IMR-90 (cell line): ENCODE data around the gene RSPH9. TPM values are rescaled to one million over a fixed set of nuclear protein-coding genes. Genes with fewer than 3 reads are reported as not detected.

Source experiments
- ATAC-seq: fragments of 200-7000 bp; cut with Tn5 transposase; 2 replicates; pipeline ENCODE4 v1.9.1; 2020; ENCODE audit warnings: low read depth, mild to moderate bottlenecking, moderate library complexity
- BruUV-seq: library from RNA; stranded (reverse); fragments of 400-500 nt; replicated peaks from 2 replicates; lab custom pipeline; 2021; lab: Mats Ljungman, UMichigan
- CTCF ChIA-PET: fragments of 300-600 bp; formaldehyde crosslinking; extraction: SDS; loops from one replicate; lab custom pipeline; 2021; ENCODE audit warnings: antibody characterized with exemption; lab: Yijun Ruan, JAX
- POLR2A ChIA-PET: fragments of 300-600 bp; sonication (Branson Sonifier 250); formaldehyde crosslinking; loops from one replicate; lab custom pipeline; 2022; ENCODE audit warnings: antibody characterized with exemption; ENCODE audit not compliant: unreplicated experiment; lab: Charles Lee
- DNase-seq: peaks from one replicate; pipeline ENCODE4 v3.0.0; 2013
- H2AFZ ChIP-seq: replicated peaks from 2 replicates; pipeline ENCODE3; 2013; ENCODE audit warnings: low read length, mild to moderate bottlenecking; ENCODE audit not compliant: poor library complexity
- H2AK5ac ChIP-seq: 2 replicates; pipeline ENCODE4 v1.6.1; 2013; ENCODE audit warnings: low read depth, low read length, inconsistent platforms
- H2AK9ac ChIP-seq: replicated peaks from 2 replicates; pipeline ENCODE3; 2013; ENCODE audit warnings: mild to moderate bottlenecking, low read depth, low read length, moderate library complexity; ENCODE audit not compliant: poor library complexity
- H2BK120ac ChIP-seq: 2 replicates; pipeline ENCODE4 v1.6.1; 2013; ENCODE audit warnings: low read depth, low read length, inconsistent platforms
- H2BK15ac ChIP-seq: 3 replicates; pipeline ENCODE4 v1.6.1; 2013; ENCODE audit warnings: low read depth, low read length, inconsistent platforms
- H2BK20ac ChIP-seq: 2 replicates; pipeline ENCODE4 v1.6.1; 2013; ENCODE audit warnings: low read depth, mild to moderate bottlenecking, inconsistent platforms, low read length, moderate library complexity
- H2BK5ac ChIP-seq: 2 replicates; pipeline ENCODE4 v1.6.1; 2013; ENCODE audit warnings: mild to moderate bottlenecking, low read depth, low read length, inconsistent platforms; ENCODE audit not compliant: poor library complexity, severe bottlenecking
- H3K14ac ChIP-seq: replicated peaks from 2 replicates; pipeline ENCODE4 v1.6.1; 2013; ENCODE audit warnings: low read depth, low read length, inconsistent platforms
- H3K18ac ChIP-seq: 2 replicates; pipeline ENCODE4 v1.6.1; 2013; ENCODE audit warnings: low read depth, low read length, control low read depth
- H3K23ac ChIP-seq: 2 replicates; pipeline ENCODE4 v1.6.1; 2013; ENCODE audit warnings: low read depth, low read length, inconsistent platforms
- H3K27ac ChIP-seq: 2 replicates; pipeline ENCODE4 v1.5.1; 2013; ENCODE audit warnings: mild to moderate bottlenecking, control low read depth, low read length; ENCODE audit not compliant: insufficient read depth
- H3K27me3 ChIP-seq: 2 replicates; pipeline ENCODE4 v1.6.1; 2013; ENCODE audit warnings: low read length; ENCODE audit not compliant: control insufficient read depth, insufficient read depth
- H3K36me3 ChIP-seq: 2 replicates; pipeline ENCODE4 v1.6.1; 2013; ENCODE audit warnings: low read length, mixed read lengths; ENCODE audit not compliant: control insufficient read depth, insufficient read depth
- H3K4ac ChIP-seq: 2 replicates; pipeline ENCODE4 v1.6.1; 2013; ENCODE audit warnings: low read depth, low read length, inconsistent platforms
- H3K4me1 ChIP-seq: 2 replicates; pipeline ENCODE4 v1.6.1; 2013; ENCODE audit warnings: low read length, mixed read lengths; ENCODE audit not compliant: control insufficient read depth, insufficient read depth
- H3K4me2 ChIP-seq: 2 replicates; pipeline ENCODE4 v1.6.1; 2013; ENCODE audit warnings: low read depth, mild to moderate bottlenecking, control low read depth, low read length, moderate library complexity
- H3K4me3 ChIP-seq: 2 replicates; pipeline ENCODE4 v1.5.1; 2013; ENCODE audit warnings: low read depth, mild to moderate bottlenecking, control low read depth, low read length, moderate library complexity; ENCODE audit not compliant: insufficient read depth
- H3K56ac ChIP-seq: 2 replicates; pipeline ENCODE4 v1.6.1; 2013; ENCODE audit warnings: low read length, inconsistent platforms; ENCODE audit not compliant: insufficient read depth; ENCODE audit errors: extremely low read depth
- H3K79me1 ChIP-seq, 2 experiments: 2 replicates each; pipeline ENCODE4 v1.6.1; 2013; ENCODE audit warnings: low read length in 2 of 2, inconsistent platforms in 1 of 2, low read depth in 1 of 2
- H3K9ac ChIP-seq: 2 replicates; pipeline ENCODE4 v1.6.1; 2013; ENCODE audit warnings: low read depth, low read length, control low read depth
- H3K9me1 ChIP-seq: 2 replicates; pipeline ENCODE4 v1.6.1; 2013; ENCODE audit warnings: low read length, inconsistent platforms; ENCODE audit not compliant: insufficient read depth
- H3K9me3 ChIP-seq: 2 replicates; pipeline ENCODE4 v1.6.1; 2013; ENCODE audit warnings: low read length; ENCODE audit not compliant: control insufficient read depth, insufficient read depth
- H4K20me1 ChIP-seq: 2 replicates; pipeline ENCODE4 v1.6.1; 2013; ENCODE audit warnings: low read length, inconsistent platforms; ENCODE audit not compliant: insufficient read depth
- H4K5ac ChIP-seq: 2 replicates; pipeline ENCODE4 v1.6.1; 2013; ENCODE audit warnings: mild to moderate bottlenecking, low read depth, low read length, control low read depth
- H4K8ac ChIP-seq, 2 experiments: 2 replicates each; pipeline ENCODE4 v1.6.1; 2013; ENCODE audit warnings: low read depth in 2 of 2, low read length in 2 of 2, control low read depth in 1 of 2, inconsistent platforms in 1 of 2
- H4K91ac ChIP-seq: 2 replicates; pipeline ENCODE4 v1.6.1; 2013; ENCODE audit warnings: low read depth, low read length, inconsistent platforms; ENCODE audit not compliant: insufficient read depth
- BHLHE40 ChIP-seq: fragments of 150-350 bp; IDR thresholded peaks from 2 replicates; pipeline ENCODE4 v1.6.1; 2016; ENCODE audit warnings: mild to moderate bottlenecking, low read depth, low read length
- FOS ChIP-seq: fragments of 150-350 bp; IDR thresholded peaks from 2 replicates; pipeline ENCODE4 v1.6.1; 2016; ENCODE audit warnings: low read depth, low read length
- MXI1 ChIP-seq: IDR thresholded peaks from 2 replicates; pipeline ENCODE4 v1.6.1; 2012; ENCODE audit warnings: low read depth, mild to moderate bottlenecking, low read length, moderate library complexity, borderline replicate concordance
- POLR2A ChIP-seq: IDR thresholded peaks from 2 replicates; pipeline ENCODE4 v1.6.1; 2012; ENCODE audit warnings: mild to moderate bottlenecking, low read depth, low read length
- RCOR1 ChIP-seq: IDR thresholded peaks from 2 replicates; pipeline ENCODE4 v1.6.1; 2012; ENCODE audit warnings: mild to moderate bottlenecking, low read length, improper control_type of control experiment; ENCODE audit not compliant: insufficient replicate concordance
- WGBS, 2 experiments: methylation state at CpG; one replicate each; pipeline versions ENCODE4 v1.1.5 to v1.1.7; 2013; ENCODE audit warnings: missing lambda C conversion rate in 2 of 2; ENCODE audit not compliant: insufficient read length in 1 of 2; ENCODE audit errors: extremely low coverage in 2 of 2; 5-methylcytosine and 5-hydroxymethylcytosine counted together
- dilution Hi-C: fragments of 300-500 bp; cut with HindIII; formaldehyde crosslinking; loops from one replicate; pipeline ENCODE4 v1.14.3; 2018; ENCODE audit warnings: low sequenced_read_pairs; ENCODE audit not compliant: unreplicated experiment
- in situ Hi-C: fragments of 300-500 bp; cut with MboI; formaldehyde crosslinking; loops from 3 replicates; pipeline ENCODE4 v1.14.3; 2019; ENCODE audit warnings: low sequenced_read_pairs, inconsistent platforms, mixed read lengths
- intact Hi-C: fragments of 100-400 bp; cut with micrococcal nuclease; formaldehyde crosslinking; loops from 2 replicates; pipeline ENCODE4 v1.10.0; 2022
- polyA plus RNA-seq, 3 experiments: library from polyadenylated mRNA; depleted of rRNA; stranded (reverse); fragments of >200 nt; gene quantifications; 2 replicates each; pipeline ENCODE4 v1.2.3, GENCODE V29; 2012; ENCODE audit warnings: low replicate concordance in 1 of 3
- total RNA-seq: library from RNA; depleted of rRNA; stranded (reverse); fragments of >200 nt; gene quantifications from 2 replicates; pipeline ENCODE4 v1.2.3, GENCODE V29; 2012
- TF ChIP-seq, protein P1 (sequence below): fragments of 150-350 bp; IDR thresholded peaks from 2 replicates; pipeline ENCODE4 v1.6.1; 2017; ENCODE audit warnings: mild to moderate bottlenecking, antibody characterized with exemption, low read length, low read depth
- TF ChIP-seq, protein P2 (sequence below): conservative IDR thresholded peaks from 2 replicates; pipeline ENCODE4 v1.5.1; 2012; ENCODE audit warnings: mild to moderate bottlenecking, low read depth, low read length, improper control_type of control experiment
- TF ChIP-seq, protein P3 (sequence below): fragments of 150-350 bp; IDR thresholded peaks from 2 replicates; pipeline ENCODE4 v1.6.1; 2016; ENCODE audit warnings: low read depth, mild to moderate bottlenecking, low read length, moderate library complexity, borderline replicate concordance

RSPH9 gene
- total and polyA plus RNA-seq, 2 of the 4 experiments (the other 2 are of a cell fraction) = 0.18 to 0.21 TPM

DNA sequence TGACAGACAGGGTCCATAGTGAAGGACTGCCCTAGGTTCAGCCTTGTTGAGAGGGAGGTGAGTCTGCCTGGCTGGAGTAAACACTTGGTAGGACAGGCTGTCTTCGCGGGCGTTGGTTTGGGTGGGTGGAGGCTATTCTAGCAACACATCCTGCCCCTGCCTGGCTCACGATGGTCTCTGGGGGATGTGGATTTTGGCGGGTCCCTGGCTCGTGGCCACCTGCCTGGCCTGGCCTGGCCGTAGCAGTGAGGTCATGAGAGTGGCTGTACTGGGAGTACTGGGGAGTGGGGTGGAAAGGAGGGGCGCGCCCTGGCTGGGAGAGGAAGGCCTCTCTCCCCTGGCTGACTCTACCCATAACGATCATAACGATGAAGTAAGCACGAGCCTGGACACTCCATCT lies 73.0 kb downstream of the RSPH9 start:
- H3K56ac ChIP-seq = no peak overlapping the region
- H3K18ac ChIP-seq = no peak overlapping the region
- H3K23ac ChIP-seq = no peak overlapping the region
- no peak overlapping the region for H3K4me3 ChIP-seq
- H2BK120ac ChIP-seq = no peak overlapping the region
- peaks cover 4% of the 10 kb centered on the region; the same call in 1 of the 2 replicates for H3K4me1 ChIP-seq
- H2AFZ ChIP-seq = no peak overlapping the region
- BruUV-seq = no TSS peak
- H3K9me3 ChIP-seq = no peaks in the 10 kb centered on the region
- DNase-seq = no peak
- in situ Hi-C loops = no loop called here
- no peak overlapping the region for H3K14ac ChIP-seq
- H4K8ac ChIP-seq = no peak overlapping the region
- H2BK5ac ChIP-seq = no peak overlapping the region
- ATAC-seq = no peak
- peaks cover 2% of the 10 kb centered on the region; the same call in 1 of the 2 replicates for H3K9me1 ChIP-seq
- H3K79me1 ChIP-seq = no peaks in the 10 kb centered on the region
- CTCF ChIA-PET = no interaction called here
- TF ChIP-seq POLR2A = no peak
- TF ChIP-seq BHLHE40 = no peak
- TF ChIP-seq, protein P1, sequence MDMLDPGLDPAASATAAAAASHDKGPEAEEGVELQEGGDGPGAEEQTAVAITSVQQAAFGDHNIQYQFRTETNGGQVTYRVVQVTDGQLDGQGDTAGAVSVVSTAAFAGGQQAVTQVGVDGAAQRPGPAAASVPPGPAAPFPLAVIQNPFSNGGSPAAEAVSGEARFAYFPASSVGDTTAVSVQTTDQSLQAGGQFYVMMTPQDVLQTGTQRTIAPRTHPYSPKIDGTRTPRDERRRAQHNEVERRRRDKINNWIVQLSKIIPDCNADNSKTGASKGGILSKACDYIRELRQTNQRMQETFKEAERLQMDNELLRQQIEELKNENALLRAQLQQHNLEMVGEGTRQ = no peak
- no peak for TF ChIP-seq FOS
- TF ChIP-seq, protein P2, sequence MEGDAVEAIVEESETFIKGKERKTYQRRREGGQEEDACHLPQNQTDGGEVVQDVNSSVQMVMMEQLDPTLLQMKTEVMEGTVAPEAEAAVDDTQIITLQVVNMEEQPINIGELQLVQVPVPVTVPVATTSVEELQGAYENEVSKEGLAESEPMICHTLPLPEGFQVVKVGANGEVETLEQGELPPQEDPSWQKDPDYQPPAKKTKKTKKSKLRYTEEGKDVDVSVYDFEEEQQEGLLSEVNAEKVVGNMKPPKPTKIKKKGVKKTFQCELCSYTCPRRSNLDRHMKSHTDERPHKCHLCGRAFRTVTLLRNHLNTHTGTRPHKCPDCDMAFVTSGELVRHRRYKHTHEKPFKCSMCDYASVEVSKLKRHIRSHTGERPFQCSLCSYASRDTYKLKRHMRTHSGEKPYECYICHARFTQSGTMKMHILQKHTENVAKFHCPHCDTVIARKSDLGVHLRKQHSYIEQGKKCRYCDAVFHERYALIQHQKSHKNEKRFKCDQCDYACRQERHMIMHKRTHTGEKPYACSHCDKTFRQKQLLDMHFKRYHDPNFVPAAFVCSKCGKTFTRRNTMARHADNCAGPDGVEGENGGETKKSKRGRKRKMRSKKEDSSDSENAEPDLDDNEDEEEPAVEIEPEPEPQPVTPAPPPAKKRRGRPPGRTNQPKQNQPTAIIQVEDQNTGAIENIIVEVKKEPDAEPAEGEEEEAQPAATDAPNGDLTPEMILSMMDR = no peak
- no peak for TF ChIP-seq RCOR1
- TF ChIP-seq, protein P3, sequence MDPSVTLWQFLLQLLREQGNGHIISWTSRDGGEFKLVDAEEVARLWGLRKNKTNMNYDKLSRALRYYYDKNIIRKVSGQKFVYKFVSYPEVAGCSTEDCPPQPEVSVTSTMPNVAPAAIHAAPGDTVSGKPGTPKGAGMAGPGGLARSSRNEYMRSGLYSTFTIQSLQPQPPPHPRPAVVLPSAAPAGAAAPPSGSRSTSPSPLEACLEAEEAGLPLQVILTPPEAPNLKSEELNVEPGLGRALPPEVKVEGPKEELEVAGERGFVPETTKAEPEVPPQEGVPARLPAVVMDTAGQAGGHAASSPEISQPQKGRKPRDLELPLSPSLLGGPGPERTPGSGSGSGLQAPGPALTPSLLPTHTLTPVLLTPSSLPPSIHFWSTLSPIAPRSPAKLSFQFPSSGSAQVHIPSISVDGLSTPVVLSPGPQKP = no peak
- TF ChIP-seq MXI1 = no peak
- dilution Hi-C loops = no loop called here
- no peak overlapping the region for H4K91ac ChIP-seq
- WGBS, 2 experiments = no CpG with 5 or more reads among the region's 12 CpGs
- no peak overlapping the region for H2AK9ac ChIP-seq
- no peak overlapping the region for H3K27ac ChIP-seq
- H4K5ac ChIP-seq = no peak overlapping the region
- H2BK20ac ChIP-seq = no peak overlapping the region
- peak overlapping the region; percentile 13; the same call in 1 of the 3 replicates for H2BK15ac ChIP-seq
- intact Hi-C loops = no loop called here
- H3K27me3 ChIP-seq = peaks cover 28% of the 10 kb centered on the region
- H3K36me3 ChIP-seq = no peaks in the 10 kb centered on the region
- H4K20me1 ChIP-seq = no peaks in the 10 kb centered on the region
- H2AK5ac ChIP-seq = no peak overlapping the region
- POLR2A ChIA-PET = no interaction called here
- no peak overlapping the region for H3K9ac ChIP-seq
- no peak overlapping the region for H3K4me2 ChIP-seq
- no peak overlapping the region for H3K4ac ChIP-seq
